ENCODE measurements around the gene NYNRIN. TPM values are rescaled to one million over a fixed set of nuclear protein-coding genes. Genes with fewer than 3 reads are reported as not detected.
A peak's percentile ranks its signal among the peaks of the same experiment; 100 is the strongest.
"Not testable (repeated sequence)": the region's sequence is repeated elsewhere in the genome, so short reads cannot be mapped to it uniquely, and the experiment has no call there.

The NYNRIN gene
- total RNA-seq, 4 donors from 2014 or later = 8.0 to 21.2 (median 13.4) TPM

DNA sequence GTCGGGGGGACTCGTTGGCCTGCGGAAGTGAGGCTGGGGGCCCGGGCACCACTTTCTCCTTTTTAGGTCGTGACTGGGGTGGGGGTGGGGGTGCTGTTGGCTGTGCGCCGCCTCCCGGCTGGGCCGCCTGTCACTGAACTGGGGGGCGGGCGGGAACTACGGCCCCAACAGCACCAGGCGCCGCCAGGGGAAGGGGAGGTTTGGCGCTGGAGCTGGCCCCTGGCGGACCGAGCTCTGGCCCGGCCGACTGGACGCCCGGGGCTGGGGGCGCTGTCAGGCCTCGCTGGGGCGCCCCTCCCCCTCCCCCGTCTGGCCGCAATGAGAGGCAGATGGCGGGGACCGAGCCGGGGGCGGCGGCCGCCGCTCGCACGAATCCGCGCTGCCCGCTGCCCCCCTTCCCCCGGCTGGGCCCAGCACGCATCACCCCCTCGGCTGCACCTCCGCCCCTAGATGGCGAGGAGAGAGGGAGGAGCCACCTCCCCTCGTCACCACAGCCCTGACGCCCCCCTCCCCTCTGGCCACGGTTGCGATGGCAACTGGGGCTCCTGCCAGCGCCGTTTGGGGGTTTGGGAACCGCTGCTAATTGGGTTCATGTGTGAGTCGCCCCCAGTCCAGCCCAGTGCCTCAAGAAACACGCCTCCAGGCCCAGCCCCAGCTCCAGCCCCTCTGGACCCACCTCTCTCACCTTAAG, 30.1 kb upstream of the NYNRIN start:
- intact Hi-C loops (cut with DNase I) = no loop called here
- Histone ChIP-seq H3K4me3 (peak overlapping the region; percentile 80 to 81 (median 80)), H3K36me3 (peaks cover 0 to 24% (median 14%) of the 10 kb centered on the region in 4 donors), H3K9me3 (no peaks in the 10 kb centered on the region), H3K27me3 (no peaks in the 10 kb centered on the region), H3K4me1 (peaks cover 35 to 86% (median 81%) of the 10 kb centered on the region in 4 donors), H3K27ac (replicated peaks in 1 of 4) (peak overlapping the region; percentile 97 to 98 (median 98))
- no peak for DNase-seq (ENCODE audit: extremely low spot score)
- WGBS = 6% methylated on average over 21 of the region's 52 CpGs
- no peak for TF ChIP-seq EP300 (IDR thresholded peaks at IDR 0.05)
- peak in 1 of 2 donors; percentile 43 for TF ChIP-seq POLR2AphosphoS5 (IDR thresholded peaks at IDR 0.05)
- TF ChIP-seq POLR2A (IDR thresholded peaks at IDR 0.05; ENCODE audit: low read depth) = peak; percentile 15
- TF ChIP-seq, protein P1, sequence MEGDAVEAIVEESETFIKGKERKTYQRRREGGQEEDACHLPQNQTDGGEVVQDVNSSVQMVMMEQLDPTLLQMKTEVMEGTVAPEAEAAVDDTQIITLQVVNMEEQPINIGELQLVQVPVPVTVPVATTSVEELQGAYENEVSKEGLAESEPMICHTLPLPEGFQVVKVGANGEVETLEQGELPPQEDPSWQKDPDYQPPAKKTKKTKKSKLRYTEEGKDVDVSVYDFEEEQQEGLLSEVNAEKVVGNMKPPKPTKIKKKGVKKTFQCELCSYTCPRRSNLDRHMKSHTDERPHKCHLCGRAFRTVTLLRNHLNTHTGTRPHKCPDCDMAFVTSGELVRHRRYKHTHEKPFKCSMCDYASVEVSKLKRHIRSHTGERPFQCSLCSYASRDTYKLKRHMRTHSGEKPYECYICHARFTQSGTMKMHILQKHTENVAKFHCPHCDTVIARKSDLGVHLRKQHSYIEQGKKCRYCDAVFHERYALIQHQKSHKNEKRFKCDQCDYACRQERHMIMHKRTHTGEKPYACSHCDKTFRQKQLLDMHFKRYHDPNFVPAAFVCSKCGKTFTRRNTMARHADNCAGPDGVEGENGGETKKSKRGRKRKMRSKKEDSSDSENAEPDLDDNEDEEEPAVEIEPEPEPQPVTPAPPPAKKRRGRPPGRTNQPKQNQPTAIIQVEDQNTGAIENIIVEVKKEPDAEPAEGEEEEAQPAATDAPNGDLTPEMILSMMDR (IDR thresholded peaks at IDR 0.05) = peak in 1 of 3 experiments; percentile 7

DNA sequence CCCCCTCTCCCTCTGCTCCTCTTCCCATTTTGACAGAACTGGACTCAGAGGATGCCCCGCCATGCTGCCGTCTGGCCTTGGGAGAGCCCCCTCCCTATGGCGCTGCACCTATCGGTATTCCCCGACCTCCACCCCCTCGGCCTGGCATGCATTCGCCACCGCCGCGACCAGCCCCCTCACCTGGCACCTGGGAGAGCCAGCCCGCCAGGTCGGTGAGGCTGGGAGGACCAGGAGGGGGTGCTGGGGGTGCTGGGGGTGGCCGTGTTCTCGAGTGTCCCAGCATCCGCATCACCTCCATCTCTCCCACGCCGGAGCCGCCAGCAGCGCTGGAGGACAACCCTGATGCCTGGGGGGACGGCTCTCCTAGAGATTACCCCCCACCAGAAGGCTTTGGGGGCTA, 29.3 kb upstream of the NYNRIN start:
- peaks cover 35 to 91% (median 81%) of the 10 kb centered on the region in 4 donors for H3K4me1 ChIP-seq
- intact Hi-C loops (cut with DNase I) = no loop called here
- H3K4me3 ChIP-seq = peak overlapping the region; percentile 80 to 81 (median 80)
- H3K27me3 ChIP-seq = no peaks in the 10 kb centered on the region
- peaks cover 3 to 31% (median 18%) of the 10 kb centered on the region in 4 donors for H3K36me3 ChIP-seq
- TF ChIP-seq POLR2AphosphoS5 (IDR thresholded peaks at IDR 0.05) (no peak), POLR2A (IDR thresholded peaks at IDR 0.05; ENCODE audit: low read depth) (no peak), EP300 (IDR thresholded peaks at IDR 0.05) (no peak)
- TF ChIP-seq, protein P1 (IDR thresholded peaks at IDR 0.05) = no peak
- peak overlapping the region; percentile 97 to 98 (median 98) for H3K27ac ChIP-seq (replicated peaks in 1 of 4)
- DNase-seq (ENCODE audit: extremely low spot score) = no peak
- no peaks in the 10 kb centered on the region for H3K9me3 ChIP-seq
- WGBS = 83% methylated on average over 18 of the region's 20 CpGs

DNA sequence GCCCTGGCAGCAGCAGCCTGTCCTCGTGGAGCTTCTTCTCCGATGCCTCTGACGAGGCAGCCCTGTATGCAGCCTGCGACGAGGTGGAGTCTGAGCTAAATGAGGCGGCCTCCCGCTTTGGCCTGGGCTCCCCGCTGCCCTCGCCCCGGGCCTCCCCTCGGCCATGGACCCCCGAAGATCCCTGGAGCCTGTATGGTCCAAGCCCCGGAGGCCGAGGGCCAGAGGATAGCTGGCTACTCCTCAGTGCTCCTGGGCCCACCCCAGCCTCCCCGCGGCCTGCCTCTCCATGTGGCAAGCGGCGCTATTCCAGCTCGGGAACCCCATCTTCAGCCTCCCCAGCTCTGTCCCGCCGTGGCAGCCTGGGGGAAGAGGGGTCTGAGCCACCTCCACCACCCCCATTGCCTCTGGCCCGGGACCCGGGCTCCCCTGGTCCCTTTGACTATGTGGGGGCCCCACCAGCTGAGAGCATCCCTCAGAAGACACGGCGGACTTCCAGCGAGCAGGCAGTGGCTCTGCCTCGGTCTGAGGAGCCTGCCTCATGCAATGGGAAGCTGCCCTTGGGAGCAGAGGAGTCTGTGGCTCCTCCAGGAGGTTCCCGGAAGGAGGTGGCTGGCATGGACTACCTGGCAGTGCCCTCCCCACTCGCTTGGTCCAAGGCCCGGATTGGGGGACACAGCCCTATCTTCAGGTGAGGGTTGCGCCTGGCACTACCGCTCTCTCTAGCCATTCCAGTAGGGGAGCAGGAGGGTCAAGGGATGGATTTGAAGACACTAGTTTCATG, 28.7 kb upstream of the NYNRIN start:
- intact Hi-C loops (cut with DNase I) = no loop called here
- Histone ChIP-seq H3K27me3 (no peaks in the 10 kb centered on the region), H3K4me1 (peaks cover 32 to 89% (median 78%) of the 10 kb centered on the region in 4 donors), H3K9me3 (no peaks in the 10 kb centered on the region), H3K36me3 (peaks cover 3 to 38% (median 21%) of the 10 kb centered on the region in 4 donors), H3K4me3 (peak overlapping the region in 2 of 4 donors; percentile 80 to 81), H3K27ac (replicated peaks in 1 of 4) (peak overlapping the region; percentile 97 to 98 (median 98))
- DNase-seq (ENCODE audit: extremely low spot score) = no peak
- TF ChIP-seq POLR2AphosphoS5 (IDR thresholded peaks at IDR 0.05) (no peak), POLR2A (IDR thresholded peaks at IDR 0.05; ENCODE audit: low read depth) (no peak), EP300 (IDR thresholded peaks at IDR 0.05) (no peak)
- TF ChIP-seq, protein P1 (IDR thresholded peaks at IDR 0.05) = no peak
- 75% methylated on average over 10 of the region's 32 CpGs for WGBS

DNA sequence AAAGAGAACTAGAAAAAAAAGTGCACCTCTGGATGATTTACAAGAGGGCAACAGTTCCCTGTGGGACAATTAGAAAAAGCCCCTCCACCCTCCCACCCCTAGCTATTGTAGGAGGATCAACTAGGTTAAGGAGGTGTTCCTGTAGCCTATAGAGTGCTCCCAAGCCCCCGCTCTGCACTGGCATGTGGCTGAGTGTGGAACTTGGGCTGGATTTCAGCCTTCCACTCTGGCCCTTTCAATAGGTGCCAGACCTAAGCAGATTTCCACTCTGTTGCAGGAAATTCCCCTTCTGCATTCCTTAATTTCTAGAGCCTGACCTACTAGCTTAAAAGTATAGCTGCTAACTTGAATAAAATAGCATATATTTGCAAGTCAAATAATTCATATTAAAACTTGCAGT, 28.1 kb upstream of the NYNRIN start:
- TF ChIP-seq POLR2AphosphoS5 (IDR thresholded peaks at IDR 0.05) (no peak), POLR2A (IDR thresholded peaks at IDR 0.05; ENCODE audit: low read depth) (no peak), EP300 (IDR thresholded peaks at IDR 0.05) (no peak)
- TF ChIP-seq, protein P1 (IDR thresholded peaks at IDR 0.05) = no peak
- Histone ChIP-seq H3K4me1 (peaks cover 25 to 86% (median 71%) of the 10 kb centered on the region in 4 donors), H3K27ac (replicated peaks in 1 of 4) (peak overlapping the region; percentile 97 to 98 (median 98))

DNA sequence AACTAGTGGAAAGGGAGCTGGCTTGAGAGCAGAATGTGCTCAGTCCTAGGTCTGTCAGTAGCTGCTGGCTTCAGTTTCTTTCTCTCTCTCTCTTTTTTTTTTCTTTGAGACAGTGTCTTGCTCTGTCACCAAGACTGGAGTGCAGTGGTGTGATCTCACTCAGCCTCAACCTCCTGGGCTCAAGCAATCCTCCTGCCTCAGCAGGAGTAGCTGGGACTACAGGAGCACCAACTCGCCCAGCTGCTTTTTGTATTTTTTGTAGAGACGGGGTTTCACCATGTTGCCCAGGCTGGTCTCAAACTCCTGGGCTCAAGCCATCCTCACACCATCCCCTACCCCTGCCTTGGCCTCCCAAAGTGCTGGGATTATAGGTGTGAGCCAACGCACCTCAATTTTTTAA, 27.2 kb upstream of the NYNRIN start:
- WGBS = 81% methylated on average over 3 of the region's 3 CpGs
- DNase-seq (ENCODE audit: extremely low spot score); H3K4me3 ChIP-seq; intact Hi-C loops (cut with DNase I); H3K9me3 ChIP-seq; H3K27me3 ChIP-seq: not testable (repeated sequence)
- peaks cover 6 to 53% (median 29%) of the 10 kb centered on the region in 4 donors for H3K36me3 ChIP-seq
- peak overlapping the region; percentile 9 to 98 (median 14) for H3K27ac ChIP-seq (replicated peaks in 1 of 4)
- H3K4me1 ChIP-seq = peaks cover 17 to 81% (median 69%) of the 10 kb centered on the region in 4 donors

More for the DNA sequence above, 28.1 kb upstream of the NYNRIN start:
- DNase-seq (ENCODE audit: extremely low spot score) = no peak
- no peaks in the 10 kb centered on the region for H3K27me3 ChIP-seq
- intact Hi-C loops (cut with DNase I) = no loop called here
- no peaks in the 10 kb centered on the region for H3K9me3 ChIP-seq
- peaks cover 4 to 44% (median 24%) of the 10 kb centered on the region in 4 donors for H3K36me3 ChIP-seq
- 70% methylated on average over 1 of the region's 1 CpG for WGBS
- no peak overlapping the region for H3K4me3 ChIP-seq

All from esophagus muscularis mucosa (tissue), 4 donors.